Lung (tissue), 12 donors: Measurements from ENCODE around the gene TSC22D2. TPM values are rescaled to one million over a fixed set of nuclear protein-coding genes. Genes with fewer than 3 reads are reported as not detected.

ENCODE experiments used
- ATAC-seq: fragments of 200-7000 bp; cut with Tn5 transposase; one replicate; pipeline ENCODE4 v1.9.1; 2020; ENCODE audit warnings: moderate number of reproducible peaks; ENCODE audit not compliant: insufficient read depth, low FRiP score
- DNase-seq, 3 donors: peaks; one replicate each; pipeline ENCODE4 v3.0.0-alpha.2; 2013 to 2017
- H3K27ac ChIP-seq, 2 donors: one replicate each; pipeline ENCODE4 v1.5.1; 2013; ENCODE audit warnings: mild to moderate bottlenecking in 2 of 2, moderate library complexity in 2 of 2, control low read depth in 1 of 2, inconsistent platforms in 1 of 2, low read depth in 1 of 2, low read length in 1 of 2
- H3K27me3 ChIP-seq, 3 donors: one replicate each; pipeline ENCODE4 v1.5.1; 2013; ENCODE audit warnings: low read length in 2 of 3; ENCODE audit not compliant: control insufficient read depth in 3 of 3, insufficient read depth in 3 of 3
- H3K36me3 ChIP-seq, 4 donors: one replicate each; pipeline ENCODE4 v1.5.1; 2013; ENCODE audit warnings: low read length in 4 of 4, mild to moderate bottlenecking in 1 of 4, moderate library complexity in 1 of 4; ENCODE audit not compliant: control insufficient read depth in 4 of 4, insufficient read depth in 4 of 4
- H3K4me1 ChIP-seq, 5 donors: one replicate each; pipeline ENCODE4 v1.5.1; 2013; ENCODE audit warnings: low read length in 5 of 5, mild to moderate bottlenecking in 2 of 5, moderate library complexity in 1 of 5; ENCODE audit not compliant: control insufficient read depth in 5 of 5, insufficient read depth in 5 of 5
- H3K4me3 ChIP-seq: one replicate; pipeline ENCODE4 v1.5.1; 2013; ENCODE audit warnings: mild to moderate bottlenecking, control low read depth, moderate library complexity
- H3K9ac ChIP-seq, 2 donors: one replicate each; pipeline ENCODE4 v1.5.1; 2013; ENCODE audit warnings: low read length in 2 of 2, control low read depth in 1 of 2; ENCODE audit not compliant: insufficient read depth in 1 of 2
- H3K9me3 ChIP-seq, 4 donors: one replicate each; pipeline ENCODE4 v1.5.1; 2013; ENCODE audit warnings: low read length in 3 of 4, mild to moderate bottlenecking in 1 of 4, moderate library complexity in 1 of 4; ENCODE audit not compliant: control insufficient read depth in 4 of 4, insufficient read depth in 3 of 4
- CTCF ChIP-seq: IDR thresholded peaks from 2 replicates; pipeline ENCODE4 v1.5.1; 2012; ENCODE audit warnings: mild to moderate bottlenecking; ENCODE audit errors: control extremely low read depth, extremely low read depth
- WGBS, 2 donors: extraction: QIAGEN DNeasy Blood & Tissue Kit; methylation state at CpG; one replicate each; pipeline ENCODE4 v1.1.7; 2013; 5-methylcytosine and 5-hydroxymethylcytosine counted together
- polyA plus RNA-seq, 2 donors: library from polyadenylated mRNA; stranded (reverse); fragments of 200-250 nt; gene quantifications; one replicate each; pipeline ENCODE4 v1.2.1, GENCODE V29; 2013
- total RNA-seq, 2 donors: library from RNA; depleted of rRNA in 1 of 2; stranded (reverse); fragments of >200 nt in 1 of 2; gene quantifications; one replicate each; pipeline ENCODE4 v1.2.1, GENCODE V29; 2014 to 2021
- donor health status: control.
- donor health status: control.
- donor health status: Bipolar disorder and iron deficiency.
- donor health status: healthy.
- donor health status: DM: yes; HTN: yes; CAD: no.

TSC22D2 gene
- total and polyA plus RNA-seq, 4 donors: 8.8 to 57.7 (median 18.7) TPM

GRCh38 chr3:150443331-150443741 is 35.2 kb downstream of the TSC22D2 start:
- no peak for ATAC-seq
- no peak overlapping the region for H3K4me3 ChIP-seq
- H3K4me1 ChIP-seq: peaks cover 0 to 7% (median 0%) of the 10 kb centered on the region in 5 donors
- H3K27ac ChIP-seq: no peak overlapping the region
- no peak for TF ChIP-seq CTCF
- H3K9ac ChIP-seq: no peak overlapping the region
- DNase-seq: no peak
- no peaks in the 10 kb centered on the region for H3K27me3 ChIP-seq
- no peaks in the 10 kb centered on the region for H3K9me3 ChIP-seq
- peaks cover 0 to 7% (median 3%) of the 10 kb centered on the region in 4 donors for H3K36me3 ChIP-seq
- 86 to 90% methylated on average over 2 of the region's 2 CpGs for WGBS, 2 donors

- no peak overlapping the region for H3K27ac ChIP-seq
- TF ChIP-seq CTCF: no peak
- ATAC-seq: no peak
- no peak for DNase-seq
- peaks cover 0 to 7% (median 2%) of the 10 kb centered on the region in 5 donors for H3K4me1 ChIP-seq
- no peak overlapping the region for H3K9ac ChIP-seq
- peaks cover 0 to 7% (median 3%) of the 10 kb centered on the region in 4 donors for H3K36me3 ChIP-seq
- H3K27me3 ChIP-seq: no peaks in the 10 kb centered on the region
- WGBS, 2 donors: 71 to 82% methylated on average over 2 of the region's 2 CpGs
- H3K4me3 ChIP-seq: no peak overlapping the region
- no peaks in the 10 kb centered on the region for H3K9me3 ChIP-seq
These were observed 36.3 kb downstream of the TSC22D2 start for GRCh38 chr3:150444371-150444770.

GRCh38 chr3:150446470-150446977 is 38.4 kb downstream of the TSC22D2 start:
- H3K9me3 ChIP-seq: no peaks in the 10 kb centered on the region
- ATAC-seq: no peak

More at GRCh38 chr3:150446470-150446977, 38.4 kb downstream of the TSC22D2 start:
- H3K9ac ChIP-seq: no peak overlapping the region
- H3K27me3 ChIP-seq: no peaks in the 10 kb centered on the region
- H3K4me1 ChIP-seq: peaks cover 0 to 17% (median 4%) of the 10 kb centered on the region in 5 donors
- H3K27ac ChIP-seq: no peak overlapping the region
- TF ChIP-seq CTCF: no peak
- peaks cover 0 to 6% (median 3%) of the 10 kb centered on the region in 4 donors for H3K36me3 ChIP-seq
- no peak for DNase-seq
- H3K4me3 ChIP-seq: no peak overlapping the region
- WGBS, 2 donors: 66 to 77% methylated on average over 2 of the region's 2 CpGs
